Measurements from ENCODE around the gene FOCAD. TPM values are rescaled to one million over a fixed set of nuclear protein-coding genes. Genes with fewer than 3 reads are reported as not detected.
A peak's percentile ranks its signal among the peaks of the same experiment; 100 is the strongest.

The FOCAD gene
- total RNA-seq, 1 donor from 2014 or later = 25.5 TPM

GRCh38 chr9:20815923-20816703 is 132.1 kb downstream of the FOCAD start:
- intact Hi-C loops (cut with DNase I) = no loop called here
- Histone ChIP-seq H3K27ac (no peak overlapping the region), H3K9me3 (no peaks in the 10 kb centered on the region), H3K4me3 (no peak overlapping the region), H3K27me3 (no peaks in the 10 kb centered on the region), H3K36me3 (no peaks in the 10 kb centered on the region), H3K4me1 (no peaks in the 10 kb centered on the region)
- DNase-seq = no peak
- no peak for ATAC-seq
- TF ChIP-seq, protein P1, sequence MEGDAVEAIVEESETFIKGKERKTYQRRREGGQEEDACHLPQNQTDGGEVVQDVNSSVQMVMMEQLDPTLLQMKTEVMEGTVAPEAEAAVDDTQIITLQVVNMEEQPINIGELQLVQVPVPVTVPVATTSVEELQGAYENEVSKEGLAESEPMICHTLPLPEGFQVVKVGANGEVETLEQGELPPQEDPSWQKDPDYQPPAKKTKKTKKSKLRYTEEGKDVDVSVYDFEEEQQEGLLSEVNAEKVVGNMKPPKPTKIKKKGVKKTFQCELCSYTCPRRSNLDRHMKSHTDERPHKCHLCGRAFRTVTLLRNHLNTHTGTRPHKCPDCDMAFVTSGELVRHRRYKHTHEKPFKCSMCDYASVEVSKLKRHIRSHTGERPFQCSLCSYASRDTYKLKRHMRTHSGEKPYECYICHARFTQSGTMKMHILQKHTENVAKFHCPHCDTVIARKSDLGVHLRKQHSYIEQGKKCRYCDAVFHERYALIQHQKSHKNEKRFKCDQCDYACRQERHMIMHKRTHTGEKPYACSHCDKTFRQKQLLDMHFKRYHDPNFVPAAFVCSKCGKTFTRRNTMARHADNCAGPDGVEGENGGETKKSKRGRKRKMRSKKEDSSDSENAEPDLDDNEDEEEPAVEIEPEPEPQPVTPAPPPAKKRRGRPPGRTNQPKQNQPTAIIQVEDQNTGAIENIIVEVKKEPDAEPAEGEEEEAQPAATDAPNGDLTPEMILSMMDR (IDR thresholded peaks at IDR 0.05) = no peak

GRCh38 chr9:20823051-20823450 is 139.0 kb downstream of the FOCAD start:
- H3K4me3 ChIP-seq = no peak overlapping the region
- H3K36me3 ChIP-seq = no peaks in the 10 kb centered on the region
- no peak overlapping the region for H3K27ac ChIP-seq
- TF ChIP-seq, protein P1 (IDR thresholded peaks at IDR 0.05) = no peak
- no peaks in the 10 kb centered on the region for H3K27me3 ChIP-seq
- DNase-seq (no peak), ATAC-seq (no peak)
- no peaks in the 10 kb centered on the region for H3K9me3 ChIP-seq
- no peaks in the 10 kb centered on the region for H3K4me1 ChIP-seq
- intact Hi-C loops (cut with DNase I) = no loop called here

DNA sequence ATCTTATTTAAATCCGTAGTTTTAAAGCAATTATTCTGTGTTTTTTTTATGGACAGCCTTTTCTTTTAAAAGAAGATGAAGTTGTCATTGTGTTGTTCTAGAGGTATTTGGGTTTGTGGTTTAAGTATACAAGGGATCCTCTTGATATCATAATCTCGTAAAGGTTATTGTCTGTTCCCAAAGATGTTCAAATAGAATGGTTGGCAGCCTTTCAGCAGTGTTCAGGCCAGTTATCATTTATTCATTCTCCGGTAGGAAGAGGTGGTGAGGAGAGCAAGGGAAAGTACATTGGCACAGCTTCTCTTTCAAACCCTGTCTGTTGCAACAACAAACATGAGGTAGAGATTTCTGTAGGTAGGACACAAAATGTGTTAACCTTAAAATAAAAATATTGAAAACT is 147.0 kb downstream of the FOCAD start:
- no peak overlapping the region for H3K4me3 ChIP-seq
- H3K9me3 ChIP-seq = no peaks in the 10 kb centered on the region
- ATAC-seq = no peak
- no peaks in the 10 kb centered on the region for H3K4me1 ChIP-seq
- peaks cover 3% of the 10 kb centered on the region for H3K36me3 ChIP-seq
- intact Hi-C loops (cut with DNase I) = no loop called here
- no peaks in the 10 kb centered on the region for H3K27me3 ChIP-seq
- TF ChIP-seq, protein P1 (IDR thresholded peaks at IDR 0.05) = no peak
- H3K27ac ChIP-seq = no peak overlapping the region
- DNase-seq = no peak

GRCh38 chr9:20832775-20833174 is 148.7 kb downstream of the FOCAD start:
- no peak for ATAC-seq
- Histone ChIP-seq H3K4me1 (no peaks in the 10 kb centered on the region), H3K9me3 (no peaks in the 10 kb centered on the region), H3K4me3 (no peak overlapping the region), H3K27ac (no peak overlapping the region), H3K27me3 (no peaks in the 10 kb centered on the region), H3K36me3 (peaks cover 3% of the 10 kb centered on the region)
- intact Hi-C loops (cut with DNase I) = no loop called here
- TF ChIP-seq, protein P1 (IDR thresholded peaks at IDR 0.05) = no peak
- no peak for DNase-seq

DNA sequence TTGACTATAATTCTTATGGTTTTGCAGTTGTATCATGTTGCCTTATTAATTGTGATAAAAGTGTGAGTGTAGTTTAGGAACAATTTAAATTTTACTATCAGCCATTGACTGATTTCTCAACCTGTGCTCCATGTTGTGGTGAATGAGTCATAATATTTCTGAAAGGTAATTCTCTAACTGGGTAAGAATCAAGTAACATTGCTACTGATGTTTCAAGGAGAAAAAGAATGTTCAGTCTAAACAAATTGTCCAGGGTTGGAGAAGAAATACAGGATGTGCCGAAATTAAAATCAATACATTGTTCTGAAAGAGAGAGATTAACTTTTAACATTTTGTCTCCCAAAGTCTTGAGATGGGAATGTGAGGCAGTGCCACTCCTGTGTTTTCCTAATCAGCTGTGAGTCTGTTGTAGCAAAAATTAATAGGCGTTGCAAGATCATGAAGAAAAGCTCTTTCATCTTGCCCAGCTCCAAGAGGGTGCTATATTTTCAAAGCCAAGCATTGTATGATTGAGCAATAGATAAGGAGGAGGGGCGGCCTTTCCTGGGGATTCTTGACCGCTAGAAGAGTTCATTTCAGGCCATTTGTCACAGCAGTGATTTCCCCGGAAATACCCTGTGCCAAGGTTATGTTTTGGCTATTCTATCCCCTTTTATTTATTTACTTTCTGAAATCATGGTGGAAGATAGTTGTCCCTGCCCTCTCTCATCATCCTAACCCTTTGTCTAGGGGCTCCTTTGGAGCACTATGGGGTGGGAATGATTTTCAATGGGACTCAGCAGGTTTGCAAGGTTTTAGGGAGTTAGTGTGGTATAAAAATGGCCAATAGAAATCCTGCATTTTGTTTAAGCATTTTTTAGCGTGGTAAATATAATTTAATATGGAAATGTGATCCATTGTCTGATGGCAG is 151.6 kb downstream of the FOCAD start:
- ATAC-seq (peak; percentile 79), DNase-seq (no peak)
- no peak overlapping the region for H3K27ac ChIP-seq
- TF ChIP-seq, protein P1 (IDR thresholded peaks at IDR 0.05) = no peak
- H3K4me3 ChIP-seq = no peak overlapping the region
- H3K27me3 ChIP-seq = no peaks in the 10 kb centered on the region
- intact Hi-C loops (cut with DNase I) = no loop called here
- H3K4me1 ChIP-seq = no peaks in the 10 kb centered on the region
- H3K9me3 ChIP-seq = no peaks in the 10 kb centered on the region
- peaks cover 3% of the 10 kb centered on the region for H3K36me3 ChIP-seq

Data from upper lobe of right lung (tissue), 1 donor.